EH (cell line): ENCODE data around the gene DCAF16.
"Not testable (repeated sequence)": the region's sequence is repeated elsewhere in the genome, so short reads cannot be mapped to it uniquely, and the experiment has no call there.

Source experiments
- DNase-seq: peaks from one replicate; pipeline ENCODE4 v3.0.0-alpha.2; 2015; ENCODE audit warnings: low read depth

DCAF16 gene

DNA sequence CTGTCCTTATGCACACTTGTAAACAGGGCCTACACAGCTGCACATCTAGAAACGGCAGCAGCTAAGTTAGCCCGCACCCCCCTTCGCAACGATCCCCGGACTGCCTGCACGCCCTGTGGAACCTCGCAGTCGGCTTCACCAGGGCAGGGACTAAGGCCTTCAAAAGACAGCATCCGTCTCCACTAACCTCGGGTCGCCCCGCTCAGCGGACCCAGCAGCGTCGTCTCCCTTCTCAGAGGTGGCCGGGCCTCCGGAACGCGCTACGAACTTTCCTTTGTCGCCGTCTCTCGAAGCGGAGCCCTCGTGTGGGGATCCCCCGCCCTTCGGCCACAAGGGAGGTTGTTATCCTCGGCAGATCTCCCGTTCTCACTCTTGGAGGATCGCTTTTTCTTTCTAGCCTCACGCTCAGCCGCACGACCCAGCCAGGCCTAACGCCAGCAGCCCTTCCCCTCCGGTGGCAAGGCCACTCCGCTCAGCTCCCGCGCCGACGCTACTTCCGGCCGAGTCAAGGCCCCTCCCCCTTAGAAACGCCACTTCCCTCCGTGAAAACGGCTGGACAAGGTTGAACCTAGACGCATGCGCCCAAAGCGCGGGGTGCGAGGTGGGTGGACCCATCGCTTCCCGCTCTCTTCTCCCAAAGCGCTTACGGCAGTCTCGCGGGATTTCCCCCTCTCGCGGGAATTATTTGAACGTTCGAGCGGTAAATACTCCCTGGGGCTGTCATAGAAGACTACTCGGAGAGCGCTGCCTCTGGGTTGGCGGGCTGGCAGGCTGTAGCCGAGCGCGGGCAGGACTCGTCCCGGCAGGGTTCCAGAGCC lies at the start of gene DCAF16, which contains the start of gene NCAPG:
Gene DCAF16, minus strand, starts transcription at position 498 of the 818 bp plus-strand sequence. CDS start 6,616 bp downstream, outside the sequence.
Gene NCAPG, plus strand, starts transcription at position 720 of the 818 bp plus-strand sequence. CDS start 99 bp downstream, outside the sequence.
- peak; percentile 100 for DNase-seq

DNA sequence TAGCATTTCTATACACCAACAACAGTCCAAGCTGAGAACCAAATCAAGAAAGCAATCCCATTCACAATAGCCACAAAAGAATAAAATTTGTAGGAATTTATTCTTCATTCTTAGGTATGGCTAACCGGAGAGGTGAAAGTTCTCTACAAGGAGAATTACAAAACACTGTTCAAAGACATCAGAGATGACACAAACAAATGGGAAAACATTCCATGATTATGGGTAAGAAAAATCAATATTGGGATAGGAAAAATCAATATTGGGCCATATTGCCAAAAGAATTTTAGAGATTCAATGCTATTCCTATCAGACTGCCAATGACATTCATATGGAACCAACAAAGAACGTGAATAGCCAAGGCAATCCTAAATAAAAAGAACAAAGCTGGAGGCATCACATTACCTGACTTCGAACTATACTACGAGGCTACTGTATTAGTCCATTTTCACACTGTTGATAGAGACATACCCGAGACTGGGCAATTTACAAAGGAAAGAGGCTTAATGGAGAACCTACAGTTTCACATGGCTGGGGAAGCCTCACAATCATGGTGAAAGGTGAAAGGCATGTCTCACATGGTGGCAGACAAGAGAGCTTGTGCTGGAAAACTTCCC lies 49.3 kb upstream of the DCAF16 start:
- DNase-seq, result no peak

DNA sequence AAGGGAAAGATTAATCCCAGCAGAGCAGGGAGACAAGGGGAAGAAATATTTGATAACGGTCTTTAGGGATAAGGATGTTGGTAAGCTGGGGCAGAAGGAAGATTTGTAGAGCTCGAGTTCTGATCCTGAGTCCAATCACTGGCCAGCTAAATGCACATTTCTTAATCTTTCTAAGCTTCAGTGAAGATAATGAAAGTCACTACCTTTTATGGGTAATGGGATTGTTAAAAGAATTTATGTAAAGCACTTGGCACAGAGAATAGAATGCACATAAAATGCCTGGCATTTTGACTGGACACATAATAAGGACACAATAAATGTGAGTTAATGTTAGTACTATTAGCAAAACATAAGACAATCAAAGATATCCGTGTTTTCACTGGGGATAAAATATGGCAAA lies 43.5 kb upstream of the DCAF16 start:
- peak; percentile 65 for DNase-seq

DNA sequence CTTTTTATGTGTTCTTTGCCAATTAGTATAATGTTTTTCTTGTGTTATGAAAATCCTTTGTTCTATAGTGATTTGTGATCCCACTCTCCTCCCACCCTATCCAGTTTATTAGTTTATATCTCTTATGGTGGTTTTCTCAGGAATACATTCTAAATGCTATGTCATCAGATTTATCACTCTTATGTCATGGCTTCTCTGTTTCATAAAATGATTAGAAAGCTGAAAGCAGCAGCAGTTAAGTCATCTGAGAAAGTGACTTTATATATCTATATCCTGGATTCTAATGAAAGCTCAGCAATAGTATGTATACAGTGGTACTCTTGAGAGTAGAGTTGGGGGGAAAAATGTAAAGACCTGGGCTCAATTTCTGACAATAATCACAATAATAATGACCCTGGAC lies 41.4 kb upstream of the DCAF16 start:
- no peak for DNase-seq

DNA sequence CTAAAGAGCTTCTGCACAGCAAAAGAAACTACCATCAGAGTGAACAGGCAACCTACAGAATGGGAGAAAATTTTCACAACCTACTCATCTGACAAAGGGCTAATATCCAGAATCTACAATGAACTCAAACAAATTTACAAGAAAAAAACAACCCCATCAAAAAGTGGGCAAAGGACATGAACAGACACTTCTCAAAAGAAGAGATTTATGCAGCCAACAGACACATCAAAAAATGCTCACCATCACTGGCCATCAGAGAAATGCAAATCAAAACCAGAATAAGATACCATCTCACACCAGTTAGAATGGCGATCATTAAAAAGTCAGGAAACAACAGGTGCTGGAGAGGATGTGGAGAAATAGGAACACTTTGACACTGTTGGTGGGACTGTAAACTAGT lies 39.7 kb upstream of the DCAF16 start:
- DNase-seq, result not testable (repeated sequence)

DNA sequence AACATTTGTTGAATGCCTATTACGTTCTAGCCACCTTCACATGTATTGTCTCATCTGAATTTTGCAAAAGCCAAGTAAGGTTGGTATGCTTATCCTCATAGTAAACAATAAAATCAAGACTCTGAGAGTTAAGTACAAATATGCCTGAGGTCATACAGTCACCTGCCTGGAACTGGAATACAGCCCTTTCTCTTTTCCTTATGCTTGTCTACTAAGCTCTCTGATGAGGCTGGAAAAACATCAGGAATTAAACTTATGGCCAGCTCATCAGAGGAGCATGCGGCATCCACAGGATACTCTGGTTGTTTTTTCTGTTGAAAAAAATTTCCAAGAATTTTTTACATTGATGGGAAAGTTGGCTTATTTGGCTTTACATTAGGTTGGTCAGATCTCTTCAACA lies 35.7 kb upstream of the DCAF16 start:
- DNase-seq, result peak; percentile 73

DNA sequence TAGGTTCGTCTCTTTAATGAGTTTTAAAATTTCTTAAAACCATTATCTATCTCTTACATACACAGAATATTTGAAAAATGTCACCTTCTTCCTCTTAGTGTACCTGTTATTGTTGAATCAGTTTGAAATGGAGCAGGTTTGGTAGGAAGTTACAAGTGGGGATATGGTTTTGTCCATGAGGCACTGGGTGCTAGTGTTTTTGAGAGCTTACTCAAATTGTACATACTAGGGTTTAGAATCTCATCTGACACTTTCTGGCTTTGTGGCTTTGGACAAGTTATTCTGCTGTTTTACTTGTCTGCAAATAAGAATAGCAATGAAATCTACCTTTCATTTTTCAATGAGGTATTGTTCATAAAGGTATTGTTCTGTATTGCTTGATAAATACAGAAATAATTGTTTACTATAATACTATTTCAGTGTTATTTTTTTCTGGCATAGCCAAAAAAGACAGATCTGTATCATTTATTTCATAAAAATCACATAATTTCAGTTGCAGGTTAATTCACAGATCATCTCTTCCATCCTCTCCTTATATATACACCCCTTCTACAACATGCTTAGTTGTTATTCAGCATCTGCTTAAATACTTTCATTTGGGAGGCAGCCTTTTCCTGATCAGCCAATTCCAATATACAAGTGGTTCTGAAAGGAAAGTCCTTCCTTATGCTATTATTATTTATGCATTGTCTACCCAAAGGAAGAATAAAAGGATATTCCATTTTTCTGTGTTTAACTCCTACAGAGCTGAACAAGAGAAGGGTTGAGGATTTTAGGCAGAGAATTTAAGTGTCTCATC lies 13.5 kb upstream of the DCAF16 start:
- no peak for DNase-seq

DNA sequence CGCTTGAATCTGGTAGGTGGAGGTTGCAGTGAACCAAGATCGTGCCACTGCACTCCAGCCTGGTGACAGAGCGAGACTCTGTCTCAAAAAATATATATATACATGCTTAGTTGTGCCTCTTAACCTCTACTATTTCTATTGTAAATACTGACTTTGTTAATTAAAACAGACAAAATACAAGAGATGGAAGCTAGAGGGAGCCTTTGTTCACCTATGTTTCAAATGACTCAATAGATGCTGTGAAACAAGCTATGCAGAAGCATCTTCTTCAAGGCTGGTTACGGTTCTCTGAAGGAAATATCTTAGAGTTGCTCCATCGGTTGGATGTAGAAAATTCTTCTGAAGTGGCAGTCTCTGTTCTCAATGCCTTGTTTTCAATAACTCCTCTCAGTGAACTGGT lies 6.5 kb upstream of the DCAF16 start:
- peak; percentile 76 for DNase-seq

DNA sequence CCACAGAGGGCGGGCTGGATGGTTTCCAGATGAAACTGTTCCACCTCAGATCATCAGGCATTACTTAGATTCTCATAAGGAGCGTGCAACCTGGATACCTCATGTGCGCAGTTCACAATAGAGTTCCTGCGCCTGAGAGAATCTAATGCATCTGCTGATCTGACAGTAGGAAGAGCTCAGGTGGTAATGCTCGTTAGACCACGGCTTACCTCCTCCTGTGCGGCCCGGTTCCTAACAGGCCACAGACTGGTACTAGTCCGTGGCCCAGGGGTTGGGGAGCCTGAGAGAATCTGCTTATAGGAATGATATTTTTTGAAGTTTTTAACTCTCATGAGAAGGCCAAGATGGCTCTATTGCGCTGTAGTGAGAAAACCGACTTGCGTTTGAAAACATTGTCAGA lies 5.6 kb upstream of the DCAF16 start:
- DNase-seq, result no peak

DNA sequence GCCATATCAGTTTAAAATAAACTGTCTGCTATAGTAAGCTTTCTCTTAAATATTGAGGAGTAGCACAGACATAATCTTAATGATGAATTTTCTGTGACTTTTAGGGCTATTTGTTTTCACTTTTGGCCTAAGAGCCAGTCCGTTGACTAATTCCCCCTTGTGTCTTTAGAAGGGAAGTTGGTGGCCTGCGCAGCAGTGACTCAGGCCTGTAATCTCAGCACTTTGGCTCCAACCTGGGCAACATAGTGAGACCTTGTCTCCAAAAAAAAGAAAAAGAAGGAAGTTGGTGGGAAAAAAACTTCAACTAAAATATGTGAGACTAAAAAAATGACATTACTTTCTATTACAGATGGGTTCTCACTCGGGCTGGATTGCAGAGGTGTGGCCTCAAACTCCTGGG lies 3.6 kb upstream of the DCAF16 start:
- peak; percentile 70 for DNase-seq

DNA sequence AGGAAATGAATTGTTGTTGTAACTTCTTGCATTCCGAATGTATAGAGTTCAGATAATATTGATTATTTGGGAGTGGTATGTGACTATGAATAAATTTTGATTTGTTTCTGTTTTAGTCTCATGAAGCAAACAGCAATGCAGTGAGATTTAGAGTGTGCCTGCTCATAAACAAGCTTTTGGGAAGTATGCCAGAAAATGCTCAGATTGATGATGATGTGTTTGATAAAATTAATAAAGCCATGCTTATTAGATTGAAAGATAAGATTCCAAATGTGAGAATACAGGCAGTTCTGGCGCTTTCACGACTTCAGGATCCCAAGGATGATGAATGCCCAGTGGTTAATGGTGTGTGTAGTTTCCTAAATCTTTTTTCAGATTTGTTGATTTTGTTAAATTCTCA lies 2.2 kb upstream of the DCAF16 start:
- peak; percentile 18 for DNase-seq

DNA sequence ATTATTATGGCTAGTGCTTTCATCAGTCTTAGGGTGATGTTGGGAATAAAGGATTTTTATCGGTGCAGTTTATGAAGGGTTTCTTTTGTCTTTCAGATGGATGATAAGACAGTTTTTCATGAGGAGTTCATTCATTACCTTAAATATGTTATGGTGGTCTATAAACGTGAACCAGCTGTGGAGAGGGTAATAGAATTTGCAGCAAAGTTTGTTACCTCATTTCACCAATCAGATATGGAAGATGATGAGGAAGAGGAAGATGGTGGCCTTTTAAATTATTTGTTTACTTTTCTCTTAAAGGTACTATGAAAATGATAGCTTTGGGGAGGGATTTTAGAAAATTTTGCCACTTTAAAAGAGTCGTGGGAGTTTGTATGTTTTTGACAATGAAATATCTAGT lies 1.6 kb upstream of the DCAF16 start:
- DNase-seq, result no peak

DNA sequence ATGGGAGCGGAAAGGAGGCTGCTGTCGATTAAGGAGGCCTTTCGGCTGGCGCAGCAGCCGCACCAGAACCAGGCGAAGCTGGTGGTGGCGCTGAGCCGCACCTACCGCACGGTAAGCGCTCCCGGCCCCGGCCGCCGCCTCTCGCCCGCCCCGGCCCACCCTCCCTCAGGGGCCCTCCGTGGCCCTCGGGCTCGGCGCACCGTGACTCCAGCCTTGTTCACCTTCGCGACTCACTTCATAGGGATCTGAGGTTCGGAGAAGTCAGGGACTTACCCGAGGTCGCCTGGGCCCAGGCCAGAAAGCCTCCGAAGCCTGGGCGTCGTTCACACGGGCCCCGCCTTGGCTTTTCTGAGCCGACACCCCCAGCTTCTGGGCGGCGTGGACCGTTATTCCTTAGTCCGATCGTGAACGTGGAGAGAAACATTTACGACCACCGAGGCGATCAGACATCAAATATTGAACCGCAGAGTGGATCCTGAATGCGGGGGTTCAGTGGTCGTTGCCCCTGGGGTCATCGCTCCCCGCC lies 584 bp upstream of the DCAF16 start:
- DNase-seq, result no peak

DNA sequence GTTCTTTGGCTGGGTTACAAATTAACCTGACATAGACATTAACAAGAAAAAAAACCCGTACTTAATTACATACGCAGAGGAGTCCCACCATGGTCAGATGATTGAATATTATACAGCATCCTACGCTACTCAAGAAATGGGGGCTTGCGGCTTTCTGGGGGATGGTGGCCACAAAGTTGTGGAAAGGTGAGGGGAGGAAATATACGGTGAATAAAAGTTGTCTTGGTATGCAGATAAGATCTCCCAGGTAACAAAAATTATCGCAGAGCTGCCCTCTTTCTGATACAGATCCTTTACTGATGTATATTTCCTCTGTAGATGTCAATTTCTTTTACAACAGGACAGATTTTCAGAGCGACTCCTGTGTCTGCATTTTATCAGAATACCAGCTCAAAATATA lies 890 bp downstream of the DCAF16 start:
- DNase-seq, result no peak

DNA sequence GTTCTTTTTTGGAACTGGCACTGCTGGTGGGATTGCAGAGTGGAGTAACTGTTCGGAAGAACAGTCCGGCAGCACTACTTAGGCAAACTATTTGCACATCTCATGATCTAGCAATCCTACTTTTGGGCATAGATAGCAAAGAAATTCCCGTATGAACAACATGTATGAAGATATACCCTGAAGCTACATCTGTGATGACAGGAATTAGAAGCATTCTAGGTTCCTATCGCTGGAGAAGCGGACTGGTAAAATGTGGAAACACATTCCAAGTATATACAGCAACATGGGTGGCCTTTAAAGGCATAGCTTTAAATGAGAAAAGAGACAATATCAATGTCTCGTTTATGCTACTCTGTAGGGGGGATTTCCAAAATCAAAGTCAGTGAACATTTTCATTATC lies 3.1 kb downstream of the DCAF16 start:
- peak; percentile 64 for DNase-seq

DNA sequence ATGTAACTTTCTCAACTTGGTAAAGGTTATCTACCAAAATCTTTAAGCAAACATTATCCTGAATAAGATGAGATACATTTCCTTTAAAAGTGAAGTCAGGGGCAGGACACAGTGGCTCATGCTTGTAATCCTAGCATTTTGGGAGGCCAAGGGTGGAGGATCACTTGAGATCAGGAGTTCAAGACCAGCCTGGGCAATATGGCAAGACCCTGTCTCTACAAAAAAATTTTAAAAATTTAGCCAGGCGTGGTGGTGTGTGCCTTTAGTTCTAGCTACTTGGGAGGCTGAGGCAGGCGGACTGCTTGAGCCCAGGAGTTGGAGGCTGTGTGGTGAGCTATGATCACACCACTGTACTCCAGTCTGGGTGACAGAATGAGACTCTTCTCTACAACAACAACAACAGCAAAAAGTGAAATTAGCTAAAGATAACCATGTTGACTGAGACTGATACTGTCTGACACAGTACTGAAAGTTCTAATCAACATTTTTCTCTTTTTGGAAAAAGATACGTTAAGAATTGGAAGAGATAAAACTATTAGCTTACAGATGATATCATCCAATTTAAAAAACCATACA lies 4.9 kb downstream of the DCAF16 start:
- no peak for DNase-seq

DNA sequence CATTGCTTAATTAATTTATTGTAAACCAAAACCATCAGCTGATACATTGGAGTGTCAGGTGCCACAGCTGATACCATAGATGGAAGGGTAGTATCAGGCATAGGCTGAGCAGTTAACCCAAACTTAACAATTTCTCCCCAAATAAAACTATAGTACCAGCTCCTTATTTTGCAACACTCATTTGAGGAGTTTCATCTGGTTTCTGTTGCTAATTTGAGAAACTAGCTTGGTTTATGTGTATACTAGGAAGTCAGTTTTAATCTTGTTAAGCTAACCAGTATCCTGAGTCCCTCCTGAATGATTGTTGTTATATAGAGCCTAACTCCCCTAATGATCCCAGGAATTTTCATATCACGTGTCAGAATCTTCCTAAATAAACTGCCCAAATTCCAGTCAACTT lies 12.7 kb downstream of the DCAF16 start:
- DNase-seq, result no peak

DNA sequence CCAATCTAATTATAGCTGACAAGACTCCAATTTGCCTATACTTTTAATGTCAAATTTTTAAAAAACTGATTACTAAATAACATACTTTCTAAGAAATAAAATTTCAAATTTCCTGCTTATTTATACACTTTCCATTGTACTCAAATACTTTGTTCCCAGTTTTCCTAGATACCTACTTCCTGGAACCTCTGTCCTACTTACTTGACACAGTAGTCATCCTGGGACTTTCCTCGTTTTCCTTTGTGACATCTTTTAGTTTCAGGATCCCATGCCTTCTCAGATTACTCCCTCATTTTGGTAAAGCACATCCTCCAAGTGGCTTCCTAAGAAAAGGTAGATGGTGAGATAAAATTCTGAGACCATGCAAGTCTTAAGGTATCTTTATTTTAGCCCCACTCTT lies 15.8 kb downstream of the DCAF16 start:
- no peak for DNase-seq

DNA sequence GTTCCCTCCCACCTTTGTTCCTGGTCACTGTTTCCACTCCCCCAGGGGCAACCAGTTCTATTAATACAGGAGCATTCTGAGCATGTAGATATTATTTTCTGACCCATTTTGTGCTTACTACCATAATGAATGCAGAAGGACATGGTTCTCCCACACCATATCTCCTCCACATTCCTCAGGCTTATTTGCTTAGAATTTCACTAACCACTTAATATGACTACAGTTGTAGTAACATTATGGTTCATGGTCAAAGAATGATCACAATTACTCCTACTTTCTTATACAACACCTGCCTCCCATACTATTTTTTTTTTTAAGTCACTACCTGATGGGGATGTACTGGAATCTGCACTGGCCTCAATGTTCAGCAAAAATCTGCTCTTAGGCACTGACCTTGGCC lies 21.6 kb downstream of the DCAF16 start:
- no peak for DNase-seq

DNA sequence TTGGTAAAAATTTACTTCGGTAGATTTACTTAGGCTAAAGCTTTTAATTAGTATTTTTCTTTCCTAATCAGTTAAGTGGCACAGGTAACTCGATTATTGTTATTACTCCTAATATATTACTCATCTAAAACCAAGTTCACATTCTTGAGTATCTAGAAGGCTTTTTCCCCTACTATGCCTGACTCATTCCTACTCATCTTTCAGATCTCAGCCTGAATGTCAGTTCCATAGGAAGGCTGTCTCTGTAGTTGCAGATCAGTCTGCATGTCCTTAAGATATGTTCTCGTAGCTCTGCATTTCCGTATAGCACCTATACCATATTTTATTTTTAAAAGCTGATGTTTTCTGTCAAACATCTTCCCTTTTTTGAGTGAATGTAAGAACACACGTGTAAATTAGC lies 23.2 kb downstream of the DCAF16 start:
- peak; percentile 41 for DNase-seq

DNA sequence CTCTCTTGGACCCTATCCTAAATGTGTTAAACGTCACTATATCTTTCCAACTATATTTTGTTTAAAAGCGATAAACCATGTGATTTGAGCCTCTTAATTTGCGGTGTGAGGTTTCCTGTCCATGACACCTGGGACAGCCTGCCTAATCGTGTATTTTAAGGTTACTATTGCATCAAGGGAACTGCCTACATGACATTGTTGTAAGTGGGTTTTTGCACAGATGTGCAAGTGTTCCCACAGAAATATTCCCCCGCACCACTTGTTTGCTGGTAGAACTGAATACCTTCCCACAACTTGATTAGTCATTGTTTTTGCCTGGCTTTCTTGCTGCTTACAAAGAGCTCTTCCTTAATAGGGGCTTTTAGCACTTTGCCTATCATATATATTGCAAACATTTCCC lies 24.0 kb downstream of the DCAF16 start:
- DNase-seq, result no peak

DNA sequence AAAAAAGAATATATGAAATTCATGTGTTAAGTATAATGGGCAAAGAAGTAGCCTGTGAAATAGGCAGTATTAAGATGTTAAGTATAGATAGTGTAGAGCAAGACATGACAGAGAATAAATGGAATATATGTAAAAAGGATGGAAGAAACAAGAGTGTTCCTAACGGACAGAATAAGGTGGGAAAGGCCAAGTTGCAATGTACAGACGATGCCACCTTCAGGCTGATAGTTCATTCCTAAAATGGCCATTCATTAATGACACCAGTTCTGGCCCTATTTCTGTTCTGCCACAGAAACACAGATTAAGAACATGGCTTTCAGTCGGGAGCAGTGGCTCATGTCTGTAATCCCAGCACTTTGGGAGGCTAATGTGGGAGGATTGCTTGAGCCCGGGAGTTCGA lies 24.7 kb downstream of the DCAF16 start:
- no peak for DNase-seq
